ENCODE results near the gene HNRNPU.

- TF ChIP-seq CTCF (IDR thresholded peaks at IDR 0.05) (no peak), FOXS1 (CRISPR knock-in tag; IDR thresholded peaks at IDR 0.05) (no peak), GATA3 (IDR thresholded peaks at IDR 0.05; ENCODE audit: borderline replicate concordance) (no peak), REST (IDR thresholded peaks at IDR 0.05) (no peak), MAX (IDR thresholded peaks at IDR 0.05) (no peak), SREBF2 (IDR thresholded peaks at IDR 0.05) (no peak)
Observed at GRCh38 chr1:244852694-244853093, 11.6 kb downstream of the HNRNPU start.

Data from A549 (cell line).